GM19372 (cell line): ENCODE measurements around the gene GRAMD1A.

Source experiments
- ATAC-seq: cut with Tn5 transposase; IDR thresholded peaks from one replicate; pipeline ENCODE4 v1.9.1; 2021; ENCODE audit warnings: mild to moderate bottlenecking, low read depth, moderate library complexity; ENCODE audit not compliant: unreplicated experiment

Gene GRAMD1A

GRCh38 chr19:35033067-35034004 is 33.2 kb downstream of the GRAMD1A start:
- ATAC-seq, result no peak

DNA sequence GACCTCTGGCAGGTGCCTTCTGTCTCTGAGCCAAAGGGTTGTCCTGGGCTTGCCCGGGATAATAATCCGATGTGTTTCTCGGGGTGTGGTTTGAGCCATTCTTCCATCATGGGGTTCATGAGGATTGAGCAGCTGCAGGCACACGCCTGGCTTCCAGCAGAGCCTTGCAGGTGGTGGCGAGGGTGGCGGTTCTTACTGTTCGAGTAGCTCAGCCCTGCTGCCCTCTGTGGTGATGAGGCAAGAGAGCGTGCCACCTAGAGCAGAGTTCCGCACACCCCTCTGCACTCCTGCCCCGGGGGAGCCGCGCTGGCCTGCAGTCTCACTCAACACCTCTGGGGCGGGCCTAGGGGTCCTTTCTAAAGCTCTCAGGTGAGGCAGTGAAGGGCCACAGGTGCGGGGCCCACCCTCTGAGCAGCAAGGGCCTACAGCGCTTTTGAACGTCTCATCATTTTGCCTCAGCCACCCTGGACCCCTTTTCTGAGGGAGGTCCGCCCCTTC is 33.9 kb downstream of the GRAMD1A start:
- no peak for ATAC-seq

DNA sequence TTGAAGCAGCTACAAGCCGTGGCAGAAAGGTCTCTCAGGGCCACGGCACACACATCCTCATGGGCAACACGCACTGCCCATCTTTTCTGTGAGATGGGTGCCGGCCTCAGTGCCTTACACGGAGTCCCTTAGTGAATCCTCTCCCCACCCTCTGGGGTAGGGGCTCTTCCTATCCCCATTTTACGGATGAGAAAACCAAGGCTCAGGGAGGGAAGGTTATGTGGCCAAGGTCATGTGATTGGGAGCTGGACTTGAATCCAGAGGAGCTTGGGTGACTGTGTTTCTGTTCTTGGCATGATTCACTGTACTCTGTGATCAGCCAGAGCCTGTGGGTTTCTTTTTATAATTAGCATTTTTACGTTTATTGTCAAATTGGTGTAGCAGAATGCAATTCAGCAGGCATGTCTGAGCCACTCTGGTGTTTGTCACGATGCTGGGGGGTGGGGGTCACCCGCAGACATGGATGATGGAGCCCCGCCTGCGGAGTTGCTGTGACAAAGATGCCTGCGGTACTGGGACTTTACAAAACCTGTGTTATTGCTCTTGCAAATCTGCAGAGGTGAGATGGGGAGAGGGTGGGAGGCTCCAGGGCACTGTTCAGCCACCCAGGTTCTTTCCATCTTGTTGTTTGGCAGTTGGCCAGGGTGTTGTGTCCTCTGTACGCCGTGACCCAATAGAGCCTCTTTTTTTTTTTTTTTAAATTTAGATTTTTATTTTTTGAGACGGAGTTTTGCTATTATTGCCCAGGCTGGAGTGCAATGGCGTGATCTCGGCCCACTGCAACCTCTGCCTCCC is 34.7 kb downstream of the GRAMD1A start:
- ATAC-seq, result no peak

DNA sequence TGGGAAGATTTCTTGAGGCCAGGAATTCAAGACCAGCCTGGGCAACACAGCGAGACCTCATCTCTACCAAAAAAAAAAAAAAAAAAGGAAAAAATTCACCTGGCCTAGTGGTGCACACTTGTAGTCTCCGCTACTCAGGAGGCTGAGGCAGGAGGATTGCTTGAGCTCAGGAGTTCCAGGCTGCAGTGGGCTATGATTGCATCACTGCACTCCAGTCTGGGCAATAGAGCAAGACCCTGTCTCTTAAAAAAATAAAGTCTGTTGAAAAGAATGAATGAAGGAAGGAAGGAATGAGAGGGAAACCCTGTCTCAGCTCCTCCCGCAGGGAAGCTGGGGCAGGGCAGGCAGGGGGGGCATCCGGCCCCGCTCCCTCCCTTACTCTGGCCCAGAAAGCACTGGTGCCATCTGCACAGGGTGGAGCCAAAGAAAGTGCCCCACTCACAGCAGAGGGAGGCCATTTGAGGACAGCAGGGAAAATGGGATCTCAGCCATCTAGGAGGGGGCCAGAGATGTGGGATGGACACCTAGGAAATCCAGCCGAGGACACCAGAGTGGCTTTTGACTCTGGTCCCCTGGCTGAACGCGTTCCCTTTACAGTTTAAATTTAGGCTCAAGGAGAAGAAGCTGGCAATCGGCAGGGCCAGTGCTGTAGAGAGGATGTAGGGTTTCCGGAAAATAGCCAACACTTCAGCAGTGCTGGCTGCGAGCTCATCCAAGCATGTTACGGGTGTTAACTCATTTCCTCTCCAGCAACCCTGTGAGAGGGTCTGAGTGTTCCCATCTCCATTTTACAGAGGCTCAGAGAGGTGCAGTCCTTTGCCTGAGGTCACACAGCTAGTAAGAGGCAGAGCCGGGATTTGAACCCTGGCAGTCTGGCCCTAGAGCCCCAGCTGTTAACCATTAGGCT is 37.8 kb downstream of the GRAMD1A start:
- no peak for ATAC-seq

DNA sequence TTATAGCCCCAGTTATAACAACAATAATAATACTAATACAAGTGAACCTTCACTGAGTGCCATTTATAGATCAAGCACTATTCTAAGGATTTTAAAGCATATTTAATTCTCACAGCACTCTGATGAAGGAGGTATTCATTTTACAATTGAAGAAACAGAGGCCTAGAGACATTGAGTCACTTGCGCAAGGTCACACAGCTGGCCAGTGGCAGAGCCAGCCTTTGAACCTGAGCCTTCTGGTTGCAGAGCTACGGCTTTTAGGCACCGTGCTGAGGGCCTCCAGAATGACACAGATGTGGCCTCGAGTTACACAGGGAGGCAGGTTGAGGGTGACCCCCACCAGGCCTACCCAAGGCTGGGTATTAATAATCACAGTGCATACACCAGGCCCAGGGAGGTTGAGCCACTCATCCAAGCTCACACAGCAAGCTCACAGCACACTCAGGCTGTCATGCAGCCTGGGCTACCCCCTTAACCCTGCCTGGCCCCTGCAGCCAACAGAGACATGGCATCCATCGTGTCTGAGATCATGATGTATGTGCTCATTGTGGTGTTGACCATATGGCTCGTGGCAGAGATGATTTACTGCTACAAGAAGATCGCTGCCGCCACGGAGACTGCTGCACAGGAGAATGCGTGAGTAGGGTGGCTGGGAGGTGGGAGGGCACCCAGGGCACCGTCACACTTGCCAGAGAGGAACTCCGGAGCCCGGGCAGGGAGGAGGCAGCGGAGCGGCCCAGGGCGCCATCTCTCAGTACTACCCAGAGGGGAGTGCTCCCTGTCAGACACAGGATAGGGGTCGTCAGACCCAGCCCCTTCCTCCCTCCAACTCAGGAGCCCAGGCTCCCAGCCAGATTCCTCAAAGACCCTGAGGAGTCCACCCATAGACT is 38.7 kb downstream of the GRAMD1A start:
- no peak for ATAC-seq

- no peak for ATAC-seq
These were observed 40.0 kb downstream of the GRAMD1A start for GRCh38 chr19:35039881-35040825.

DNA sequence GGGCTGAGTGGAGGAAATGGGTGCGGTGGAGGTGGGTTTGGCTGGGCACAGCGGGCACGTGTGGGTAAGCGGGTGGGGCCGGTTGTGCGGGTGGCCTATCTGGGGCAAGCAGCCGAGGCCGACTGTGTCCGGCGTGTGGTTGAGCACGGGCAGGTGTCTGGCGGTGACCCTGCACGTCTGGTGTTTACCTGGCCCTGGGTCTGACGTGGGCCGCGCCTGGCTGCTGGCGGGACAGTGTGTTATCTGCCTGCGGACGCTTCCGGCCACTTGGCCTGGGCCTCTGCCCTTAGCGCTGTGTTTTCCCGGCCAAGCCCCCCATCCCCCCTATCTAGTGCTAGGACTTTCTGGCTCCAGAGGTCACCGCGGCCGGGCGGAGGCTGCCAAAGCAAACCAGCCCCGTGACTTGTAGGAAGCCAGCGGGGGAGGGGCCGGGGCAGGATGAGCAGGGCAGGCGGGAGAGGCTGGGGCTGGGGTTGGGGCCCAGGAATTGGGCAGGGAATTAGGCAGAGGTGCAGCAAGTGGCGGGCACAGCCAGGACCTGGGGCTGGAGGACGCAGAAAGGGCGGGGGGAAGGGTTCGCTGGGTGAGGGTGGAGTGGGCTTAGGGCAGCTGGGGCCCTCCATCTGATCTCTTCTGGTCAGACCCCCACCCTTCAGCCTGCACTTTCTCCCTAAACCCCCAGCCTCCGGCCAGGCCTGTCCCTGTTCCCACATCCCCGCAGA is 40.9 kb downstream of the GRAMD1A start:
- ATAC-seq, result no peak

DNA sequence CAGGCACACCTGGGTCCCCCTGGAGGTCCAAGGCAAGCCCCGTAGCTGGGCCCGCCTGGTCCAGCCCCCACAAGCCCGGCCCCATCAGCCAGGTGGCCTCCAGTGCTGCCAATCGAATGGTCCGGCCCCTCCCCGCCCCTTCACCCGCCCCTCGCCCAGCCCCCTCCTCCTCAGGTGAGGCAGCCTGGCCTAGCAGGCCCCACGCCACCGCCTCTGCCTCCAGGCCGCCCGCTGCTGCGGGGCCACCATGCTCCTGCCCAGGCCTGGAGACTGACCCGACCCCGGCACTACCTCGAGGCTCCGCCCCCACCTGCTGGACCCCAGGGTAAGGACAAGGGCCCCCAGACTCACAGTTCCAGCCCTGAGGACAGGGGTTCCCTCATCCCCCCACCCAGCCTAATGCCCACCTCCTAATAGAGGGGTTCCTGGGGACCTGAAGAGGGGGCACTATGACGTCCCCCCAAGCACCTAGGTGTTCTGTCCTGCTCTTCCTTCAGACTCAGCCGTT is 41.5 kb downstream of the GRAMD1A start, which contains the start of gene HPN:
HPN (plus strand) TSS at position 174 of the 508 bp plus-strand sequence. CDS start 786 bp downstream, outside the sequence.
- no peak for ATAC-seq

GRCh38 chr19:35042056-35042730 is 42.1 kb downstream of the GRAMD1A start:
- ATAC-seq, result no peak

GRCh38 chr19:35042954-35043604 is 43.0 kb downstream of the GRAMD1A start:
- ATAC-seq, result no peak

GRCh38 chr19:35043906-35044305 is 43.8 kb downstream of the GRAMD1A start:
- ATAC-seq, result no peak

- no peak for ATAC-seq
These were observed 44.4 kb downstream of the GRAMD1A start for GRCh38 chr19:35044317-35045117.

GRCh38 chr19:35045667-35046300 is 45.7 kb downstream of the GRAMD1A start:
- ATAC-seq, result no peak

GRCh38 chr19:35046461-35046860 is 46.3 kb downstream of the GRAMD1A start:
- ATAC-seq, result no peak

- no peak for ATAC-seq
These were observed 48.8 kb downstream of the GRAMD1A start for GRCh38 chr19:35048911-35049411.
